ENCODE measurements around the gene PIKFYVE. TPM values are rescaled to one million over a fixed set of nuclear protein-coding genes. Genes with fewer than 3 reads are reported as not detected.
"Not testable (repeated sequence)": the region's sequence is repeated elsewhere in the genome, so short reads cannot be mapped to it uniquely, and the experiment has no call there.

Gene PIKFYVE
- 34.8 TPM for total RNA-seq (2021; ENCODE audit: unreplicated experiment)
- polyA plus RNA-seq (2012; ENCODE audit: insufficient read length), result 10.8 TPM
- percentile 91 among the genes with signal in this experiment for Bru-seq, nascent RNA
- BruChase-seq, experiment 1, labeled RNA remaining after a 2-hour chase, result percentile 90 among the genes with signal in this experiment
- BruChase-seq, experiment 2, labeled RNA remaining after a 6-hour chase, result percentile 88 among the genes with signal in this experiment
- long read RNA-seq, full-length matches to known transcripts, result 1 of 26 reads
- long read RNA-seq, partial matches to known transcripts, result 13 of 26 reads
- long read RNA-seq, other reads (novel, unspliced or antisense), result 12 of 26 reads

GRCh38 chr2:208265801-208266552 lies at the start of gene PIKFYVE:
Gene PIKFYVE, plus strand, starts transcription at chr2:208266255. Its CDS starts 5,265 bp downstream, at chr2:208271520.
- Histone ChIP-seq H3K27me3 (ENCODE audit: control insufficient read depth, insufficient read depth, low read length) (no peaks in the 10 kb centered on the region), H3K4me3 (ENCODE audit: low read depth in 2 of 2, low read length in 2 of 2) (peak within 1 kb of the TSS; percentile 84 to 90), H3K27ac (ENCODE audit: low read length) (peak within 1 kb of the TSS; percentile 96), H3K4me1 (ENCODE audit: control insufficient read depth, insufficient read depth, low read length) (peaks cover 18% of the 10 kb centered on the region), H3K36me3 (ENCODE audit: control insufficient read depth, insufficient read depth, low read length) (peaks cover 6% of the 10 kb centered on the region), H3K9me3 (ENCODE audit: control insufficient read depth, insufficient read depth, low read depth, low read length) (no peaks in the 10 kb centered on the region)
- in situ Hi-C loops (cut with HindIII; ENCODE audit: low pct_unique_long_range_greater_than_20kb, low sequenced_read_pairs), result no loop called here
- POLR2A ChIA-PET, result interaction anchor here (0.6 kb wide), 1 partner anchor 519 kb away, joined by 6 read pairs; no protein-coding TSS in a partner anchor
- BruUV-seq (replicated peaks), result no TSS peak
- intact Hi-C loops (cut with micrococcal nuclease; ENCODE audit: unreplicated experiment), result no loop called here
- DNase-seq (ENCODE audit: low read depth, low spot score) (peak; percentile 96), ATAC-seq (peak; percentile 98)
- no peak for TF ChIP-seq CTCF (IDR thresholded peaks at IDR 0.05)
- TF ChIP-seq POLR2AphosphoS5 (IDR thresholded peaks at IDR 0.05; ENCODE audit: low read depth, low read length), result peak; percentile 67
- peak; percentile 81; the same call in 1 of the 2 replicates for TF ChIP-seq TCF7L2 (IDR thresholded peaks at IDR 0.05; ENCODE audit: low read depth, low read length)
- peak in 1 of 2 experiments; percentile 46; a peak in 1 of 4 replicates for TF ChIP-seq REST (IDR thresholded peaks at IDR 0.05; ENCODE audit: insufficient read depth in 1 of 2, low read depth in 2 of 2, low read length in 1 of 2)
- TF ChIP-seq SIN3A (IDR thresholded peaks at IDR 0.05; ENCODE audit: borderline replicate concordance, insufficient read depth, low read depth, low read length), result 0 out of 2 replicates have a peak, but pooled peaks have one; percentile 58
- CTCF ChIA-PET, result interaction anchor here (1.3 kb wide), 1 partner anchor 11 kb away, joined by 5 read pairs; the partner anchor contains the start of gene IDH1

GRCh38 chr2:208221873-208222272 lies 44.2 kb upstream of the PIKFYVE start:
- CTCF ChIA-PET; H3K36me3 ChIP-seq (ENCODE audit: control insufficient read depth, insufficient read depth, low read length); DNase-seq (ENCODE audit: low read depth, low spot score); H3K4me1 ChIP-seq (ENCODE audit: control insufficient read depth, insufficient read depth, low read length); ATAC-seq; H3K27me3 ChIP-seq (ENCODE audit: control insufficient read depth, insufficient read depth, low read length); BruUV-seq (replicated peaks); H3K4me3 ChIP-seq (ENCODE audit: low read depth in 2 of 2, low read length in 2 of 2); H3K27ac ChIP-seq (ENCODE audit: low read length); in situ Hi-C loops (cut with HindIII; ENCODE audit: low pct_unique_long_range_greater_than_20kb, low sequenced_read_pairs); H3K9me3 ChIP-seq (ENCODE audit: control insufficient read depth, insufficient read depth, low read depth, low read length); intact Hi-C loops (cut with micrococcal nuclease; ENCODE audit: unreplicated experiment); POLR2A ChIA-PET: not testable (repeated sequence)
